HG03066 (cell line): ENCODE measurements around the gene KCTD1.

Experiments
- ATAC-seq: cut with Tn5 transposase; IDR thresholded peaks from one replicate; pipeline ENCODE4 v1.9.1; 2021; ENCODE audit warnings: low read depth; ENCODE audit not compliant: unreplicated experiment

KCTD1 gene

GRCh38 chr18:26550998-26551694 lies 2.8 kb upstream of the KCTD1 start:
- ATAC-seq = no peak

- ATAC-seq = no peak
Observed at GRCh38 chr18:26549263-26550094, 1.1 kb upstream of the KCTD1 start.

GRCh38 chr18:26547646-26548414 lies 523 bp downstream of the KCTD1 start:
- peak; percentile 49 for ATAC-seq

GRCh38 chr18:26546875-26547645 lies 1.3 kb downstream of the KCTD1 start:
- ATAC-seq = no peak

- no peak for ATAC-seq
Observed at GRCh38 chr18:26546170-26546874, 2.0 kb downstream of the KCTD1 start.

- ATAC-seq = no peak
Observed at GRCh38 chr18:26545335-26546123, 2.8 kb downstream of the KCTD1 start.

GRCh38 chr18:26544451-26544850 lies 3.9 kb downstream of the KCTD1 start:
- ATAC-seq = no peak

GRCh38 chr18:26543373-26543772 lies 5.0 kb downstream of the KCTD1 start:
- no peak for ATAC-seq

- ATAC-seq = no peak
Observed at GRCh38 chr18:26540043-26540628, 8.2 kb downstream of the KCTD1 start.

- ATAC-seq = no peak
Observed at GRCh38 chr18:26538524-26538923, 9.8 kb downstream of the KCTD1 start.

GRCh38 chr18:26536664-26537063 lies 11.7 kb downstream of the KCTD1 start:
- ATAC-seq = no peak

GRCh38 chr18:26536032-26536431 lies 12.3 kb downstream of the KCTD1 start:
- ATAC-seq = no peak

GRCh38 chr18:26535630-26536029 lies 12.7 kb downstream of the KCTD1 start:
- no peak for ATAC-seq

- no peak for ATAC-seq
Observed at GRCh38 chr18:26532367-26533340, 15.7 kb downstream of the KCTD1 start.

- ATAC-seq = no peak
Observed at GRCh38 chr18:26531605-26532298, 16.6 kb downstream of the KCTD1 start.

GRCh38 chr18:26526966-26527234 lies 21.5 kb downstream of the KCTD1 start:
- no peak for ATAC-seq
